GM23248 (cell line): ENCODE data around the gene MTERF4. TPM values are rescaled to one million over a fixed set of nuclear protein-coding genes. Genes with fewer than 3 reads are reported as not detected.

Experiments
- DNase-seq: peaks from one replicate; pipeline ENCODE4 v3.0.0-alpha.2; 2015
- H2AFZ ChIP-seq: fragments of 200-600 bp; sonication (generic); 2 replicates; pipeline ENCODE4 v1.6.1; 2016; ENCODE audit warnings: antibody characterized with exemption
- H3F3A ChIP-seq: fragments of 200-600 bp; sonication (generic); 2 replicates; pipeline ENCODE4 v1.6.1; 2016; ENCODE audit warnings: mild to moderate bottlenecking, antibody characterized with exemption, mixed run types; ENCODE audit not compliant: insufficient read depth
- H3K27ac ChIP-seq: fragments of 200-600 bp; sonication (generic); 2 replicates; pipeline ENCODE4 v1.5.1; 2016; ENCODE audit warnings: mild to moderate bottlenecking
- H3K27me3 ChIP-seq: fragments of 200-600 bp; sonication (generic); replicated peaks from 2 replicates; pipeline ENCODE4 v1.6.1; 2016; ENCODE audit warnings: mild to moderate bottlenecking; ENCODE audit not compliant: insufficient read depth
- H3K36me3 ChIP-seq: fragments of 200-600 bp; sonication (generic); 2 replicates; pipeline ENCODE4 v1.6.1; 2016; ENCODE audit warnings: low read depth, mild to moderate bottlenecking
- H3K4me1 ChIP-seq: fragments of 200-600 bp; sonication (generic); 2 replicates; pipeline ENCODE4 v1.6.1; 2016; ENCODE audit warnings: mild to moderate bottlenecking; ENCODE audit not compliant: insufficient read depth
- H3K4me2 ChIP-seq: fragments of 200-600 bp; sonication (generic); one replicate; pipeline ENCODE4 v1.6.1; 2016; ENCODE audit warnings: mild to moderate bottlenecking; ENCODE audit not compliant: unreplicated experiment
- H3K4me3 ChIP-seq: fragments of 200-600 bp; sonication (generic); 2 replicates; pipeline ENCODE4 v1.5.1; 2016; ENCODE audit warnings: mild to moderate bottlenecking
- H3K79me2 ChIP-seq: fragments of 200-600 bp; sonication (generic); 2 replicates; pipeline ENCODE4 v1.6.1; 2016; ENCODE audit warnings: mild to moderate bottlenecking; ENCODE audit not compliant: insufficient read depth
- H3K9ac ChIP-seq: fragments of 200-600 bp; sonication (generic); 2 replicates; pipeline ENCODE4 v1.6.1; 2016; ENCODE audit warnings: mild to moderate bottlenecking
- H3K9me2 ChIP-seq: fragments of 200-600 bp; sonication (generic); 2 replicates; pipeline ENCODE4 v1.6.1; 2016; ENCODE audit warnings: mixed run types, mild to moderate bottlenecking, moderate library complexity; ENCODE audit not compliant: insufficient read depth
- H3K9me3 ChIP-seq: fragments of 200-600 bp; sonication (generic); one replicate; pipeline ENCODE4 v1.6.1; 2017; ENCODE audit warnings: low read depth
- H4K20me1 ChIP-seq: fragments of 200-600 bp; sonication (generic); 2 replicates; pipeline ENCODE4 v1.6.0; 2016; ENCODE audit not compliant: insufficient read depth
- EZH2 ChIP-seq: fragments of 200-600 bp; sonication (generic); IDR thresholded peaks from 2 replicates; pipeline ENCODE4 v1.6.1; 2018; ENCODE audit warnings: antibody characterized with exemption, mild to moderate bottlenecking; ENCODE audit not compliant: insufficient read depth, poor library complexity, severe bottlenecking
- EZH2phosphoT487 ChIP-seq: fragments of 200-600 bp; sonication (generic); IDR thresholded peaks from 2 replicates; pipeline ENCODE4 v1.6.1; 2018; ENCODE audit warnings: antibody characterized with exemption, moderate library complexity, mild to moderate bottlenecking, low read depth; ENCODE audit not compliant: insufficient read depth
- WGBS, 2 experiments: methylation state at CpG; one replicate each; pipeline ENCODE4 v1.1.6; 2015 to 2017; ENCODE audit warnings: low lambda C conversion rate in 2 of 2, low coverage in 1 of 2; ENCODE audit errors: missing lambda C conversion rate in 2 of 2; 5-methylcytosine and 5-hydroxymethylcytosine counted together
- in situ Hi-C: fragments of 300-500 bp; cut with MboI; formaldehyde crosslinking; loops from 2 replicates; pipeline ENCODE4 v1.15.0; 2020
- polyA plus RNA-seq: library from polyadenylated mRNA; unstranded; fragments of >200 nt; fragmentation: Nextera tagmentation; extraction: Ambion mirVana; gene quantifications from 2 replicates; pipeline ENCODE4 v1.2.1, GENCODE V29; 2016
- small RNA-seq: library from RNA; depleted of rRNA; stranded (forward); fragments of <200 nt; gene quantifications from one replicate; pipeline ENCODE3, GENCODE V24; 2014; ENCODE audit warnings: low read depth, low replicate concordance
- total RNA-seq: library from RNA; depleted of rRNA; stranded (reverse); fragments of >200 nt; shearing (Covaris generic); gene quantifications from 2 replicates; pipeline ENCODE4 v1.2.3, GENCODE V29; 2014; rRNA removed

Gene MTERF4
- total and polyA plus RNA-seq, 2 experiments from 2014 or later, result 15.1 to 21.0 TPM

- H3K79me2 ChIP-seq, result no peaks in the 10 kb centered on the region
- H3K27me3 ChIP-seq, result no peaks in the 10 kb centered on the region
- H3K4me3 ChIP-seq, result no peak overlapping the region
- H3F3A ChIP-seq, result peaks cover 7% of the 10 kb centered on the region; the same call in 1 of the 2 replicates
- no peaks in the 10 kb centered on the region for H4K20me1 ChIP-seq
- H3K9me2 ChIP-seq, result no peaks in the 10 kb centered on the region
- no peak overlapping the region for H3K27ac ChIP-seq
- no peak overlapping the region for H2AFZ ChIP-seq
- DNase-seq, result no peak
- WGBS, 2 experiments, result 84 to 86% methylated on average over 38 of the region's 38 CpGs
- H3K4me1 ChIP-seq, result no peaks in the 10 kb centered on the region
- in situ Hi-C loops, result no loop called here
- no peak overlapping the region for H3K9ac ChIP-seq
- peaks cover 13% of the 10 kb centered on the region for H3K36me3 ChIP-seq
- H3K4me2 ChIP-seq, result no peak overlapping the region
- TF ChIP-seq EZH2phosphoT487, result no peak
- H3K9me3 ChIP-seq, result no peaks in the 10 kb centered on the region
These were observed 52.1 kb downstream of the MTERF4 start for GRCh38 chr2:241049739-241050623.

GRCh38 chr2:241048949-241049343, 53.1 kb downstream of the MTERF4 start:
- no peak overlapping the region for H3K9ac ChIP-seq
- no peak for DNase-seq
- H3F3A ChIP-seq, result peaks cover 7% of the 10 kb centered on the region; the same call in 1 of the 2 replicates
- no peak overlapping the region for H3K4me3 ChIP-seq
- H4K20me1 ChIP-seq, result no peaks in the 10 kb centered on the region
- H3K4me2 ChIP-seq, result no peak overlapping the region
- H3K4me1 ChIP-seq, result no peaks in the 10 kb centered on the region
- no peak overlapping the region for H2AFZ ChIP-seq
- no peaks in the 10 kb centered on the region for H3K79me2 ChIP-seq
- in situ Hi-C loops, result no loop called here
- no peaks in the 10 kb centered on the region for H3K27me3 ChIP-seq
- peaks cover 17% of the 10 kb centered on the region for H3K36me3 ChIP-seq
- 90 to 93% methylated on average over 11 of the region's 11 CpGs for WGBS, 2 experiments
- no peak for TF ChIP-seq EZH2
- TF ChIP-seq EZH2phosphoT487, result no peak
- H3K9me3 ChIP-seq, result no peaks in the 10 kb centered on the region
- no peak overlapping the region for H3K27ac ChIP-seq
- no peaks in the 10 kb centered on the region for H3K9me2 ChIP-seq

GRCh38 chr2:241048149-241048948, 53.7 kb downstream of the MTERF4 start:
- H3K4me2 ChIP-seq, result no peak overlapping the region
- no peak overlapping the region for H2AFZ ChIP-seq
- H3F3A ChIP-seq, result peaks cover 7% of the 10 kb centered on the region; the same call in 1 of the 2 replicates
- TF ChIP-seq EZH2phosphoT487 (no peak), EZH2 (no peak)
- no peaks in the 10 kb centered on the region for H3K9me3 ChIP-seq
- H3K9ac ChIP-seq, result no peak overlapping the region
- 88 to 90% methylated on average over 30 of the region's 30 CpGs for WGBS, 2 experiments
- no peak overlapping the region for H3K27ac ChIP-seq
- no peaks in the 10 kb centered on the region for H3K9me2 ChIP-seq
- no peaks in the 10 kb centered on the region for H3K79me2 ChIP-seq
- no peak for DNase-seq
- H3K27me3 ChIP-seq, result no peaks in the 10 kb centered on the region
- H4K20me1 ChIP-seq, result no peaks in the 10 kb centered on the region
- in situ Hi-C loops, result no loop called here
- H3K36me3 ChIP-seq, result peaks cover 17% of the 10 kb centered on the region
- H3K4me1 ChIP-seq, result no peaks in the 10 kb centered on the region
- H3K4me3 ChIP-seq, result no peak overlapping the region

- Histone ChIP-seq H3F3A (peaks cover 13% of the 10 kb centered on the region; the same call in 1 of the 2 replicates), H3K27ac (no peak overlapping the region), H3K4me1 (no peaks in the 10 kb centered on the region), H3K9me2 (no peaks in the 10 kb centered on the region), H2AFZ (no peak overlapping the region), H3K4me2 (no peak overlapping the region), H3K9ac (no peak overlapping the region), H4K20me1 (no peaks in the 10 kb centered on the region), H3K79me2 (no peaks in the 10 kb centered on the region), H3K27me3 (no peaks in the 10 kb centered on the region), H3K9me3 (no peaks in the 10 kb centered on the region), H3K4me3 (no peak overlapping the region), H3K36me3 (peaks cover 26% of the 10 kb centered on the region)
- no peak for TF ChIP-seq EZH2
- TF ChIP-seq EZH2phosphoT487, result no peak
- in situ Hi-C loops, result no loop called here
- WGBS, 2 experiments, result 55 to 65% methylated on average over 5 to 6 of the region's 6 CpGs
- DNase-seq, result no peak
These were observed 54.7 kb downstream of the MTERF4 start for GRCh38 chr2:241047253-241048010.

Small RNA genes within 50 kb of the gene (small RNA-seq; reads per million reads assigned to genes)
- gene AC005237.2, result not detected

Other genes with a start within 250 kb of the MTERF4 start
- gene AGXT, start 233.5 kb downstream of the MTERF4 start, total RNA-seq, result not detected in 2 replicates
- not detected in 2 replicates for gene AGXT, start 233.5 kb downstream of the MTERF4 start, polyA plus RNA-seq
- gene MAB21L4, start 206.1 kb downstream of the MTERF4 start, total RNA-seq, result not detected in 2 replicates
- gene MAB21L4, start 206.1 kb downstream of the MTERF4 start, polyA plus RNA-seq, result not detected in 2 replicates
- under 0.01 and 2.4 TPM in 2 replicates for gene CROCC2, start 196.0 kb downstream of the MTERF4 start, total RNA-seq
- gene CROCC2, start 196.0 kb downstream of the MTERF4 start, polyA plus RNA-seq, result not detected in 2 replicates
- gene SNED1, start 103.7 kb downstream of the MTERF4 start, total RNA-seq, result 29.4 and 36.2 TPM in 2 replicates
- gene SNED1, start 103.7 kb downstream of the MTERF4 start, polyA plus RNA-seq, result 6.1 and 7.7 TPM in 2 replicates
- gene PASK, start 47.2 kb upstream of the MTERF4 start, total RNA-seq, result 0.38 and 2.1 TPM in 2 replicates
- gene PASK, start 47.2 kb upstream of the MTERF4 start, polyA plus RNA-seq, result 0.56 and 0.91 TPM in 2 replicates
- gene PPP1R7, start 48.2 kb upstream of the MTERF4 start, total RNA-seq, result 44.6 and 53.1 TPM in 2 replicates
- 107 and 110 TPM in 2 replicates for gene PPP1R7, start 48.2 kb upstream of the MTERF4 start, polyA plus RNA-seq
- 0.22 and 0.38 TPM in 2 replicates for gene ANO7, start 86.4 kb upstream of the MTERF4 start, total RNA-seq
- 2.6 TPM in 2 replicates for gene ANO7, start 86.4 kb upstream of the MTERF4 start, polyA plus RNA-seq
- gene HDLBP, start 213.4 kb upstream of the MTERF4 start, total RNA-seq, result 707 and 711 TPM in 2 replicates
- gene HDLBP, start 213.4 kb upstream of the MTERF4 start, polyA plus RNA-seq, result 602 and 613 TPM in 2 replicates
- gene SEPTIN2, start 213.6 kb upstream of the MTERF4 start, total RNA-seq, result 480 and 499 TPM in 2 replicates
- gene SEPTIN2, start 213.6 kb upstream of the MTERF4 start, polyA plus RNA-seq, result 512 and 518 TPM in 2 replicates